T-helper 1 cell treated with Interleukin-12 subunit alpha and Interleukin-12 subunit beta and Interleukin-4 antibody, amounts not matched to agents 30 μg/mL and 1 μg/mL, for 36 hours (primary cell): ENCODE results near the gene RAB6B.
A peak's percentile ranks its signal among the peaks of the same experiment; 100 is the strongest.

Experiments
- H3K27ac Mint-ChIP-seq: one replicate; pipeline ENCODE4 v1.8.0; 2021; ENCODE audit warnings: mild to moderate bottlenecking, mixed read lengths
- H3K27me3 Mint-ChIP-seq: one replicate; pipeline ENCODE4 v1.8.0; 2021; ENCODE audit warnings: low read depth, mixed read lengths
- H3K36me3 Mint-ChIP-seq: one replicate; pipeline ENCODE4 v1.8.0; 2021; ENCODE audit warnings: low read depth, mixed read lengths
- H3K4me1 Mint-ChIP-seq: one replicate; pipeline ENCODE4 v1.8.0; 2021; ENCODE audit warnings: low read depth, mixed read lengths
- H3K4me3 Mint-ChIP-seq: one replicate; pipeline ENCODE4 v1.8.0; 2021; ENCODE audit warnings: mild to moderate bottlenecking, moderate library complexity, mixed read lengths
- H3K9me3 Mint-ChIP-seq: one replicate; pipeline ENCODE4 v1.8.0; 2021; ENCODE audit warnings: mixed read lengths

The RAB6B gene

DNA sequence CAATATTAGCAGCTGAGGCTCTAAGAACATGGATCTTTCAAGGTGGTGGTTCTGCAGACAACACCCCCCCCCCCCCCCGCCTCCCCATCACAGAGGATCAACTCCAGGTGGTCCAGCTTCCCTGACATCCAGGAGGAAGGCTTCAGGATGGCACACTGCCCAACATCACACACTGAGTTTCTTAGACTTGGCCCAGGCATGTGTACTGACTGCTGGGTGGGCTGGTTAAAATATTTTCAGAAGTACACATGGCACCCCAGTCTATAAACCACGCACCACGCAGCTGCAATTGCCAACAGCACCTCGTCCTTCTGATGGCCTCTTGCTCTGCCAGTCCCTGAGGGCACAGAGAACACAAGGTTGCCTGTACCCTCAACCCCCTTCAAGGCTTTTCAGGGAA is 68.0 kb downstream of the RAB6B start:
- H3K4me1 Mint-ChIP-seq = no peaks in the 10 kb centered on the region
- no peaks in the 10 kb centered on the region for H3K9me3 Mint-ChIP-seq
- H3K27me3 Mint-ChIP-seq = no peaks in the 10 kb centered on the region
- no peak overlapping the region for H3K4me3 Mint-ChIP-seq
- H3K27ac Mint-ChIP-seq = no peak overlapping the region
- peaks cover 16% of the 10 kb centered on the region for H3K36me3 Mint-ChIP-seq

DNA sequence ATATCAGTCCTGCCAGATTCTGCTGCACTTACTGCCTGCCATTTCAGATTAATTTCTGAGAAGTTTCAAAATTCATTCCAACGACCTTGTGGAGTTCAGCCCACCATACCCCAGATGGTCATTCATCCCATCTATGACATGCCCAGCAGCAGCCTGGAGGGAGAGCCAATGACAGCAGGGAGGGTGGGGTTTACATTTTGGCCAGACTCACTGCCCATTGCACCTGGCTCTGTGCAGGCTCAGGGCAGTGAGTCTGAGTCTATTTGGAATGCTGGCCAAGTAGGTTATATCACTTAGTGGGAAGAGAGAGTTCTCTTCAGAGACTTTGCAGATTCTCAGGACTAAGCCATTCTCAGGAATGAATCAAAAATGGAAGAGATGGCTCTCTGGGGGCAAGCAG is 68.5 kb downstream of the RAB6B start:
- no peaks in the 10 kb centered on the region for H3K4me1 Mint-ChIP-seq
- H3K27me3 Mint-ChIP-seq = no peaks in the 10 kb centered on the region
- no peaks in the 10 kb centered on the region for H3K9me3 Mint-ChIP-seq
- H3K4me3 Mint-ChIP-seq = no peak overlapping the region
- H3K27ac Mint-ChIP-seq = no peak overlapping the region
- H3K36me3 Mint-ChIP-seq = peaks cover 20% of the 10 kb centered on the region

DNA sequence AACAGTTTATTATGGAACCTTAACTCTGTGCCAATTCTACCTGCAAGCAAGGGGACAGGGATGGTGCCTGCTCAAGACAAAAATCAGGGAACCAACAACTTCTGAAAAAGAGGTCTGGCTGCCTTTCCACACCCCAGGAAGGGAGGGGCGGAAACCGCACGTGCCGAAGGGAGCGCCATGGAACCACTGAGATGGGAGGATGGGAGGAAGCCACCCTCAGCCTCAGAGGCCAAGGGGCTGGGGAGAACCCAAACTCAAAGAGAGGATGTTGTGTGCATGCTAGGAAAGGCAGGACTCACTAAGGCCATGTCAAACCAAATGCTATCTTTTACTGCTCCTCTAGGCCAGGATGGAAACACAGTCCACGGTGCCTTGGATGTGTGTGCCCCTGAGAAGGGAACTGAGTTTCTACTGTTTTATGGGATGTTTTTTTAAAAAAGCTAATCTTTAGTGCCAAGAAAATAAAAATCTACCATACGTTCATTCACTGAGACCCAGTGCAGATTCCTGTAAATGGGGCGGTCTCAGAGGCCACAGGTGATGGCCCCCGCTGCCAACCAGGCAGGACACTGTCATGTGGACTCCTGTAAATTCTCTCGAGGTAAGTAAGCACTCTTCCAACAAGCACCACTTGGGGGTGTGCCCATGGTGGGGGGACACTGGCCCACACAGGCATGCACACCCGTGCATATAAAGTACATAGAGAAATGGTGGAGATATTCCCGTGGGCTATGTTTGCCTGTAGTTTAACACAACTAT is 69.5 kb downstream of the RAB6B start:
- H3K9me3 Mint-ChIP-seq = no peaks in the 10 kb centered on the region
- H3K4me1 Mint-ChIP-seq = no peaks in the 10 kb centered on the region
- H3K36me3 Mint-ChIP-seq = peaks cover 21% of the 10 kb centered on the region
- H3K4me3 Mint-ChIP-seq = no peak overlapping the region
- H3K27ac Mint-ChIP-seq = no peak overlapping the region
- no peaks in the 10 kb centered on the region for H3K27me3 Mint-ChIP-seq

DNA sequence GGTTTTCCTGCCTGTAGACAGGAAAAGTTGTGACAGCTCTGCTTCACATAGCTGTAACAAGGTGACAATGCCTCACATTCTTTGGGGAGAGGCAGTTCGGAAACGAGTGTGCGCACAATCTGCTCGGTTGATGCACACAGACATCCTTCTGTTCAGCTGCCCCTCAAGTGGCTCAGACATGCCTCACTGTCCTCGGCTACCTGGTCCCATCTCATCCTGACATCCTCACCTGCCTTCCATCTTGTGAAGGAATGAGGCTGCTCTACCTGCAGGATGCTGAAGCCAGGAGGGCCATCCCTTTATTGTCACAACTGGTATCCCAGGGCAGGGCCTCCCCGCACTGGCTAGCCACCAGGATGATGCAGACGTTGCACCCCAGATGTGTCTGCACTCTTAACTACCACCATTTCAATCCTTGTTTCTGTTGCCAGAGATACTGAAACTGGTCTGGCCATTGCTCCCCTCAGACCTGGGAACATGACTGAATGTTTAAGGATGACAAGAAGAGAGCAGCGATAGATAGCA is 70.7 kb downstream of the RAB6B start:
- H3K4me1 Mint-ChIP-seq = no peaks in the 10 kb centered on the region
- H3K36me3 Mint-ChIP-seq = peaks cover 31% of the 10 kb centered on the region
- H3K9me3 Mint-ChIP-seq = no peaks in the 10 kb centered on the region
- H3K4me3 Mint-ChIP-seq = no peak overlapping the region
- H3K27me3 Mint-ChIP-seq = no peaks in the 10 kb centered on the region
- no peak overlapping the region for H3K27ac Mint-ChIP-seq

DNA sequence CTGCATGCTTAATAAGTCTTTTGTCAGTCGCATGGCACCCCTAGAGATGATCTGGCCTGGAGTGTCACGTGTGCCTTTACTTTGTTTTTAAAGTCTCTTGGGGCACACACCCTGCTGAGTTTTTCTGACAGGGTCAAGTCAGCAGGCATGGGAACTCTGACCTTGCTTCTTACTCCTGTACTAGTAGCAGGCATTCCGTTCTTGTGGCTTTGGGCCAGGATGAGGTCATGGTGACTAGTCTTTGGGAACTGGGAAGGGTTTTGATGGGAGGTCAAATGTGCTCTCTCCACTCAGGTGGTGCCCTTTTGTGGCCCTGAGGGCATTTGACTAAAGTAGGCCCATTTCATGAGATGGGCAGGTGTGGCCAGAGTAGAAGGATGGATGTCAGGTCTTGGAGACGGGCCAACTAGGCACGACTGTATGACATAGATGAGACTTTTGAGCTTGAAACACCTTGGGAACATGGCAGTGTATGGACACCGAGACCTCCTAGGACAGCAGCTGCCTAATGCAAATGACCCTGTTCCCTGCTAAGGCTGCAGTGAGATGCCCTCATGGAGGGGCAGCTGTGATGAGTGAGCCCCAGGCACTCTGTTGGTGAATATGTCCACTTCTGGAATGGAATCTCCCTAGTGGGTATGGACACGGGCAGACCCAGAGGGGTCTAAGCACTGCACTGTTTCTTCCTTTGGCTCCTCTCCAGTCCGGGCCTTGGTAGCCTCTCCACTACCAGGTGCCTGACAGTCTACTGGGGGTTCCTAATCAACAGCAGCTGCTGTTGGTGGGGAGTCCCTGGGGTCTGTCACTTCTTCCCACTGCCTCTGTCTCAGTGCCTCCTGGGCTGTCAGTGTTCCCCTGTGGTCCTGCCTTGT is 73.7 kb downstream of the RAB6B start:
- no peak overlapping the region for H3K4me3 Mint-ChIP-seq
- H3K4me1 Mint-ChIP-seq = peaks cover 4% of the 10 kb centered on the region
- no peaks in the 10 kb centered on the region for H3K27me3 Mint-ChIP-seq
- no peak overlapping the region for H3K27ac Mint-ChIP-seq
- no peaks in the 10 kb centered on the region for H3K9me3 Mint-ChIP-seq
- H3K36me3 Mint-ChIP-seq = peaks cover 39% of the 10 kb centered on the region

DNA sequence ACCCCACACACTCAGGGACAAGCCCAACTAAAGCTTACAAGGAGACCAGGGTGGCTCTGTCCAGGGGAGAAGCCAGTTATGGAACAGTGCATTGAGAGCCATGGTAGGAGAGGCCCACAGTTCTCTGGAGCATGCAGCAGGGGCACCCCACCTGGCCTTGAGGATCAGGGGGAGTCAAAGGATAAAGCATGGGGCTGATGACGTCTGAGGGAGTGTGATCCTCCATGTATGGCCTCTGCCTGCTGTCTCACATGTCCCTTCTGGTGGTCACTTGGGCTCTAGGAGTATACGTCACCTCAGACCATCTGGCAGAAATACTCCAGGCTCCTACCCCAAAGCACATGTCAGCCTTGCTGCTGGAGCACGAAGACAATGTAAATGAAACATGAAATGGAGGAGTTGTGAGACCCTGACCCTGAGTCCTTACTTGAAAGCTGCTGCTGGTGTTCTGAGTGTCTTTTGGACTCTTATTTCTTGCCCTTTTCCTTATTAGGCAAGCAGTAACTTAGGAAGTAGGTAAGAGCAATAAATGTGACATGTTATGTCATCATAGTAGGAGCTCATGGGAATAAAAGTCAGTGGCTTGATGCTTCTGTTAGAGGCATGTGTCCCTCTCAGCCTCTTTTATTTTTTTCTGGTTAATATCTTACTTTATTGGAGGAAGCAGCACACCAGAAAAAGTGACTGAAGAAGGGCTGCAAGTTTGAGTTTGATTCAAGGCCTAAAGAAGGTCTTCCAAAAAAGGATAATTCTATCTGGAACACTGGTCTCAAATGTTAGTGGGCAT is 74.6 kb downstream of the RAB6B start:
- Mint-ChIP-seq H3K4me3 (no peak overlapping the region), H3K4me1 (peaks cover 4% of the 10 kb centered on the region), H3K9me3 (no peaks in the 10 kb centered on the region), H3K36me3 (peaks cover 36% of the 10 kb centered on the region), H3K27me3 (no peaks in the 10 kb centered on the region), H3K27ac (no peak overlapping the region)

DNA sequence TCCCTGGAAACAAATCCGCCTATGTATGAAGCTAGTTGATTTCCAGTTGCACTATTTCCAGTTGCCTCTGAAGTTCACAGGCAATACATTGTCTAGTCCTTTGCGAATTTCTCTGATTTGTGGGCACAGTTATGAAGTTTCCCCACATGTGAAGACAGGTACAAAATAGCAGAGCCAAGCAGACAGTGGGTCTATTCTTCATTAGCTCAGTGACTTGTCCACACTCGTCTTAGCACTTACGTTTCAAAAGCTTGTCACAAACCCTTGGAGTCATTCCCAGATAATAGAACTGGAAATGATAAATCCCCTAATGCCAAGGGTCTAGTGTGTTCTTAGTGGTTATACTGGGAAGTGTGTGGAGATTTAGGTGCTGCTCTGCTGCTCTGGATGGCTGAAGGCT is 75.6 kb downstream of the RAB6B start:
- no peak overlapping the region for H3K4me3 Mint-ChIP-seq
- H3K27me3 Mint-ChIP-seq = no peaks in the 10 kb centered on the region
- H3K27ac Mint-ChIP-seq = no peak overlapping the region
- peaks cover 5% of the 10 kb centered on the region for H3K4me1 Mint-ChIP-seq
- no peaks in the 10 kb centered on the region for H3K9me3 Mint-ChIP-seq
- H3K36me3 Mint-ChIP-seq = peaks cover 37% of the 10 kb centered on the region

DNA sequence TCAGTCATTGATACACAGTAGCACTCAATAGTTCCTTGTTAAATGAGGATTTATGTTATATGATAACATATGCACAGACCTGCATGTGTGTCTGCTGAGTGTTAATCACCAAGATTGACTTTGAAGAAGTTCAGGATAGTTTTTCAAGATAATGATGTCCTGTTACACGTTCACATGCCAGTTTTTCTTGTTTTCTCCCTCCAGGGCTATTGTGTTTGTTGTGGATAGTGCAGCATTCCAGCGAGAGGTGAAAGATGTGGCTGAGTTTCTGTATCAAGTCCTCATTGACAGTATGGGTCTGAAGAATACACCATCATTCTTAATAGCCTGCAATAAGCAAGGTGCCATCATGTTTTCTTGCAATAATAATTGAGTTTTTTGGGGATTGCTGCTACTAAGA is 80.3 kb downstream of the RAB6B start:
- Mint-ChIP-seq H3K4me3 (no peak overlapping the region), H3K4me1 (peaks cover 6% of the 10 kb centered on the region), H3K27me3 (no peaks in the 10 kb centered on the region), H3K9me3 (no peaks in the 10 kb centered on the region), H3K36me3 (peaks cover 32% of the 10 kb centered on the region), H3K27ac (no peak overlapping the region)

DNA sequence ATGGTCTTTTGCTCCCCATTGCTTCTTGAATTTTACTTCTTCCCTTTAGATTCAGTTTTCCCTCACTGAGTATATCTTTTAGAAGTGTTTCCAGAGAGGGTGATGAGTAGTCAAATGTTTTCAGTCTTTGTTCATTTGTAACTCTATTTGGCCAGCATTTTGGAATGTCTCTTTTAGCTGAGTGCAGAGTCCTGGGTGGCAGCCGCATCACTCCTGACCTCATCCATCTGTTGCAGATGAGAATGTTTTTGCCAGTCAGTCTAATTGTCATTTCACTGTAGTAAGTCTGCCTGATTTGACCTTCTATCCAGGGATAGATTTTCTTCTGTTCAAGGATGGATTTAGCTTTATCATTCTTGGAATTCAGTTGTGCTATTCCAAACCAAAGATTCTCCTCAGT is 82.8 kb downstream of the RAB6B start:
- Mint-ChIP-seq H3K27me3 (no peaks in the 10 kb centered on the region), H3K9me3 (no peaks in the 10 kb centered on the region), H3K36me3 (peaks cover 29% of the 10 kb centered on the region), H3K4me3 (no peak overlapping the region), H3K27ac (no peak overlapping the region), H3K4me1 (peaks cover 6% of the 10 kb centered on the region)

DNA sequence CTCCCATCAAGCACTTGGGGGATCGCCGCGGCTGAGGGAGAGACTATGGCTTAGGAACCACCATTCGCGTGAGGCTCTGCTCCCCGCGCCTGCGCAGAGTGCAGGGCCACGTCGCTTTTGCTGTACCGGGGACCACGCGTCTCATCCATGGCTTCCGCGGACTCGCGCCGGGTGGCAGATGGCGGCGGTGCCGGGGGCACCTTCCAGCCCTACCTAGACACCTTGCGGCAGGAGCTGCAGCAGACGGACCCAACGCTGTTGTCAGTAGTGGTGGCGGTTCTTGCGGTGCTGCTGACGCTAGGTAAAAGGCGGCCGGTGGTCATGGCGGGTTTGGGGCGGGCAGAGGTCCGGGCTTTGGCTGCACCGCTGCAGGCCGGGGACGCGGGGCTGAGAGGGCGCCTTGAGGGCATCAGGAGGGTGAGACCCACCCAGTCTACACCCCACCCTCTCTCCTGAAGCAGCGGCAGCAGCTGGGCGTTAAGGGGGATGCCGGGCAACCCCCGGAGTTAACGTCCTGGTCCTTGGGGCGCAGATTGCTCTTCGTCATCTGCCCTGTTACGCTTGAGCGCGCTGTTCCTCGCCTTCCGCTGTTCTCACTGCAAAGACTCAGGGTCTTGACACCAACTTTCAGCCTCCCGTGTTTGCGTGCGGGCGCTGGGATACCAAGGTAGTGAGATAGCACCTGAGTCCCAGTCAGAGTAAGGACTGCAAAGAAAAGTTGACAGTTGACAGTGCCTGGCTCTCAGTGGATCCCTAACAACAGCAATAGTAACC is 89.8 kb downstream of the RAB6B start, which contains the start of gene SRPRB:
SRPRB (plus strand) TSS at position 114 of the 774 bp plus-strand sequence; CDS start at position 148, 34 bp downstream.
- H3K9me3 Mint-ChIP-seq = no peaks in the 10 kb centered on the region
- H3K4me3 Mint-ChIP-seq = peak within 1 kb of the TSS; percentile 95
- H3K4me1 Mint-ChIP-seq = peaks cover 16% of the 10 kb centered on the region
- H3K27me3 Mint-ChIP-seq = peaks cover 13% of the 10 kb centered on the region
- H3K27ac Mint-ChIP-seq = peak within 1 kb of the TSS; percentile 97
- H3K36me3 Mint-ChIP-seq = peaks cover 11% of the 10 kb centered on the region

DNA sequence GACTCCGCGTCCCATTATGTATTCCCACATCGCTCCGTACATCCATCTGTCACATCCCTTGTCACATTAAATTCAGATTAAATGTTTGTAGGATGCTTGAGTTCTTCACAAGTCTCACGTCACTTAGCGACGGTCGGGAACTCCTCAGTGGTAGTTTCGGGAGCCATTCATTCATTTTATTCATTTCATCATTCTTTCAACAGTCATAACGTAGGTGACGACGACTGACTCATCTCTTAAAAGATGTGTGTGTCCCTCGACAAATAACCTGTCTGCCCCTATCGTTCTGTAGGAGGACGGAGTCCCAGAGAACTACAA is 90.3 kb downstream of the RAB6B start:
- peaks cover 16% of the 10 kb centered on the region for H3K4me1 Mint-ChIP-seq
- peaks cover 11% of the 10 kb centered on the region for H3K36me3 Mint-ChIP-seq
- H3K27ac Mint-ChIP-seq = peak overlapping the region; percentile 97
- peak overlapping the region; percentile 95 for H3K4me3 Mint-ChIP-seq
- no peaks in the 10 kb centered on the region for H3K9me3 Mint-ChIP-seq
- H3K27me3 Mint-ChIP-seq = peaks cover 18% of the 10 kb centered on the region

DNA sequence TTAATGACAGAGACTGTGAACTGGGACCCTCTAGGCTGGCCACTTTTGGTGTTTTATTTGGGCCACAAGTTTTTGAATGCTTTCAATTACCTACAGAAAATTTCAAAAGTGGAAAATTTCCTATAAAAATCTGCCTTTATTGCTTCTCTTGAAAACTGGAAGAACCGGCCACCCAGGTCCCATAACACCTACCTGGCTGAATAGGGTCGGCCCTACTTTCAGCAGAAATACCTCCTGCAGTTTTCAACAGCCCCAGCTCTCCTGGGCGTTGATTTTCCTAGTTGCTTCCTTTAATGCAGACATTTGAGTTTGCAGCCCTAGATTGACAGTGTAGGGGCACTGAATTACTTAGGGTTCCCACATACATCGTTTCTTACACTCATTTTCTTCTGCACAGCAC is 90.8 kb downstream of the RAB6B start:
- Mint-ChIP-seq H3K27ac (peak overlapping the region; percentile 97), H3K4me1 (peaks cover 16% of the 10 kb centered on the region), H3K27me3 (peaks cover 23% of the 10 kb centered on the region), H3K36me3 (peaks cover 10% of the 10 kb centered on the region), H3K9me3 (no peaks in the 10 kb centered on the region), H3K4me3 (peak overlapping the region; percentile 95)

DNA sequence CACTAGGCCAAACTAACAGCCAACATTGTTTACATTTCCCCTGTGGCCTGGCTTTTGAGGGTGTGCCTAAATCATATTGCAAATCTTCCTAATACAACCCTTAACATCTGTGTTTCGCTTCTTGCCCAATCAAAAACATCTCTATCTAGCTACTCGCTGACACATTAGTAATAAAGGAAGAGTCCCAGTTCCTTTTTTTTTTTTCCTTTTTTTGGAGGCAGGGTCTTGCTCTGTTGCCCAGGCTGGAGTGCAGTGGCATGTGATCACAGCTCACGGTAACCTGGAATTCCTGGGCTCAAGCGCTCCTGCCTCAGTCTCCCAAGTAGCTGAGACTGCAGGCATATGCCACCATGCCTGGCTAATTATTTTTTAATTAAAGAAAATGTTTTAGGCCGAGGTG is 92.2 kb downstream of the RAB6B start:
- Mint-ChIP-seq H3K4me3 (no peak overlapping the region), H3K9me3 (no peaks in the 10 kb centered on the region), H3K27me3 (peaks cover 25% of the 10 kb centered on the region), H3K36me3 (peaks cover 6% of the 10 kb centered on the region), H3K4me1 (peaks cover 16% of the 10 kb centered on the region), H3K27ac (no peak overlapping the region)
